GM08714 (cell line): Measurements from ENCODE around the gene ZNF780B.

ENCODE experiments used
- H3K4me3 ChIP-seq: fragments of 200-500 bp; sonication (Bioruptor generic); 2 replicates; pipeline ENCODE4 v1.5.1; 2014; ENCODE audit warnings: mild to moderate bottlenecking, low read length, inconsistent platforms
- ZNF274 ChIP-seq: IDR thresholded peaks from 2 replicates; pipeline ENCODE4 v1.6.1; 2012; ENCODE audit warnings: mild to moderate bottlenecking, low read depth, low read length

The ZNF780B gene

DNA sequence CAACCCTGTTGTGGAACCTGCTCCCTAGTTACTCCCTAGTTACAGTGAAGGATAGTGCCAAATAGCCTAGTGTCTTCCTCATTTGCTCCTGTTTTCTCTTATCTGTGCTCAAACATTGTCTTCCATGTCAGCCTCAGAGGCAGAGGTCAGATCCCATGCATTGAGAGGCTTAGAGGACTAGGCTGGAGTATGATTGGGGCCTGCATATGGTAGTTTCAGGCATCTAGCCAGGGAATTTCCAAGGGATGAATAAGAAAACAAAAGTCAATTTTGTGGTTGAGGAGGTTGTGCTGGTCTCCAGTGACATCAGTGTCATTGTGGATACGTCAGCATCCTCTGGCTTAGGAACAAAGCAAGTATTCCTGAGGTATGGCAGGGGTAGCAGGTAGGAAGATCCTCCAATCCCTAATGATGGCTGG is 49.7 kb downstream of the ZNF780B start:
- H3K4me3 ChIP-seq, result no peak overlapping the region
- TF ChIP-seq ZNF274, result no peak

DNA sequence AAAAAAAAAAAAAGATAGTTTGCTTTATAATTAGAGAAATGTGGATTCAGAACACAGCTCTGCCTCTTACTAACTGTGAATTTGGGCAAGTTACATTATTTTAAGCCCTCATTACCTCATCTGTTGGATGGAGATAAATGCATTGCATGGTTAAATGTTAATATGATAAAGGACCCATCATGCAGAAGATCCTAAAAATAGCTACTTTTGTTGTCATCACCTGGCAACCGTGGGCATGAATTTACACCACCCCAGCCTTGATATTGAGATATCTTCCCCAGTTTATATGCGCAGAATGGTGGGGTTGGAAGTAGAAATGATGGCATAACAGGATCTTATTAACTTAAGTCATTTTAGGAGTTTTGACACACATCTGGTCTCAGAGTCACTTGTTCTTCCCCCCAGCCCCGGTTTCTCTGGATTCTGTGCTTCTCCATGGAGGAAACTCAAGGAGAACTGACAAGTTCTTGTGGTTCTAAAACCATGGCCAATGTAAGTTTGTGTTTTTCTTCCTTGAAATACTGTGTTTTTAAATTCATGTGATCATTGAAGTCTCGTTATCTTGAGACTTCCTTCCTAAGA is 50.2 kb downstream of the ZNF780B start:
- no peak for TF ChIP-seq ZNF274
- H3K4me3 ChIP-seq, result no peak overlapping the region

DNA sequence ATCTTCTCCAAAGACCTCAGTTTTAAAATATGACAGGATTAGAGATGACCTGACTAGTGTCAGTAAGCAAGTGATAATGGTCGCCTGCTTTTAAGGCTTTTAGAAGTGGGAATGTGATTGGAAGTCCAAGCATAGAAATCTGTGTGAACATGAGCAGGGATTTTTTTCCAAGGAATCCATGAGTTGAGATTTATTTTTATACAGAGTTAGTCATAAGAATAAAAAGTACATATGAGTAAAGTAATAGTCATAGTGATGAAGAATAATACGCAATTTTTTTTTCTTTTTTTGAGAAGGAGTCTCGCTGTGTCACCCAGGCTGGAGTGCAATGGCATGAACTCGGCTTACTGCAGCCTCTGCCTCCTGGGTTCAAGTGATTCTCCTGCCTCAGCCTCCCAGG is 57.5 kb downstream of the ZNF780B start:
- H3K4me3 ChIP-seq, result no peak overlapping the region
- TF ChIP-seq ZNF274, result no peak

DNA sequence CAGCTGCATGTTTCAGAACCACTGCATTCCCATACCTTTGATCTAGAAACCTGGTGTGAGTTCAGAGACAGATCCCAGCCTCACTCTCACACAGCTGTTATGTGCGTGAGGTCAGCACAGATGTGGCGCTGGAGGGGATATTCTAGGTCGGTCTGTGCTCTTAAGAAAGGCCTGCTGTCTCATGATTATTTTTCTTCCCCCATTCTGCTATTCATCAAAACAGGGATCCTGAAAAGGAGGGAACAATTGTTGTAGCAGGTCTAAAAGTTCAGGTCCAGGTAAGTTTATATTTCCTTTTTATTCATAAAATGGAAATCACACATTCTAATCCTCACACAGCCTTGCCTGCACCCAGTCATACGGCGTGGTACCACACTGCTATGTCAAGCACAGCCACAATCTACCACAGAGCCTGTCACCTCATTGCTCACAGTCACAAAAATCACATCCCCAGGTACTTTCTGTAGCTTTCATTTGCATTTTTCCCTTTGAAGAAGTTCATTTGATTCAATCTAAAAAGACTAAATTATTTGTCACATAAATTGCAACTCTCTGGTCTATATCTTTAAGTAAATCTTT is 58.3 kb downstream of the ZNF780B start:
- no peak for TF ChIP-seq ZNF274

DNA sequence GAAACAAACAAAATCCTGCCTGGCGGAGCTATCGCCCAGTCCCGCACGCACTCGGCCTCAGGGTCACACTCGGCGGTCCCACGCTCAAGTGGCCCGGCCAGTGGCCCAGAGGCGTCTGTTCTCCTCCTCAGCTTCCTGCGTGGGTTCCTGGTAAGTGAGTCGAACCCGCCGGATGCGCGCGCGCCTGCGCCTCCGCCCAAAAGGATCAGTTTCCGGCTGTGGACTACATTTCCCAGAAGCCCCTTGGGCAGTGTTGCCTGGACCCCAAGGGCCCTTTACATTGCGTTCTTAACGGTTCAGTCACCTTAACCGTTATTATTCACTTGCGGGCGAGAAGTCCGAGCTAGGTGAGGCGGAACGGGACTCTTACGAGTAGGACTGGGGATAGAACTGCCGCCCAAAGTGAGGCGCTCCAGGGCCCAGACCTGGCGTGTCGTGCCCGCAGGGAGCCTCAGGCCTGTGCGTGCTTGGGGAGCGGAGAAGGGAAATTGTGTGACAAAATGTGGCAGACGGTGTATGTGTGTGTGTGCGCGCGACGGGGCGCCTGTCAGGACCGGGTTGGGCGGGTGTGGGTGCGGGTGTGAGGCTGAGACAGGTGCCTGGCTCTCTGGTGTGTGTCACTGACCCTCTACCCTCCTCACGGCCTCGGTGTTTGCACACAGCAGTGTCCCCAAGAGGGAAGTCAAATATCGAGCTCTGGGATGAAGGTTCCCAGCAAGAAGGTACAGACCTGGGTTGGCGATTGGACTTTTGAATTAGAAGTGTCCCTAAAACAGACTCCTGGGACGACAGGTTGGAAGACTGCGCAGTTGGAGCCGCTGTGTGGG is 59.0 kb downstream of the ZNF780B start, which contains the start of gene ZNF546:
Gene ZNF546, plus strand, starts transcription at position 250 of the 827 bp plus-strand sequence. CDS start 1,267 bp downstream, outside the sequence.
- no peak for TF ChIP-seq ZNF274
- H3K4me3 ChIP-seq, result peak within 1 kb of the TSS; percentile 99

More for the DNA sequence above, 58.3 kb downstream of the ZNF780B start:
- peak overlapping the region; percentile 99 for H3K4me3 ChIP-seq

DNA sequence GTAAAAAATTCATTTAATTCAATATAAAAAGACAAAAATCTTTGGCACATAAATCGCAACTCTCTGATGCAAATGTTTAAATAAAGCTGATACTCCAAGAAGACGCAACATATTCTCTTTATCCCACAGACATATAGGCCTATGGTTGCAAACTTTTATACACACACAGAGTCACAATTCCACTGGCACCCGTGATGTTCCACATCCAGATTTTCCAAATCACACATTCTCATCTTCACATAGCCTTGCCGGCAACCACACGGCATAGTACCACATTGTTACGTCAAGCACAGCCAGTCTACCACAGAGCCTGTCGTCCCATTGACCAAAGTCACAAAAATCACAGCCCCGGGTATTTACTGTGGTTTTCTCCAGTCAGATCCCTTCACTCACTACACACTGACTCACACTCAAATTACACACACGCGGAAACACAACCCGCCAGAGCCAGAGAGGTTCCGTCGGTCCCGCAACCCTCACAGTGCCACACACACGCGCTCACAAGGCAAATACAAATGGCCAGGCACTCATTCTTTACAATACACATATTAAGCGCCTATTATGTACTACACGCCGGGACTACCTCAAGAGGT is 59.7 kb downstream of the ZNF780B start:
- H3K4me3 ChIP-seq, result peak overlapping the region; percentile 99
- no peak for TF ChIP-seq ZNF274

DNA sequence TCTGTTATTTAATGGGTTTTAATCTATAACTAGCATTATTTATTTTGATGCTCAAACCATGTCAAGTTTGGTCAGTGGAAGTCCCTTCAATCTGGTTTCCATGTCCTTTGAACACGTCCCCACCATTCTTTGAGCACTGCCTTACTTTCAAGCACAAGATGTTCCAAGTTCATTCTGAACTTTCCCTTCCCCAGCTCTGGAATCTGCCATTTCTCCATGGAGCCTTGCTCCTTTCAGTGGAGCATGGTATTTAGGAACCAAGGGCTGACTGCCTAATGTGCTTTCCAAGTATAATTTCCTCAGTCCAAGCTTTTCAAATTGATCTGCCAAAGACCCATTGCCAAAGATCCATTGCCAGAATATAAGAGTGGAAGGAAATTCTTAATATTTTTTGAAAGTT is 60.2 kb downstream of the ZNF780B start:
- H3K4me3 ChIP-seq, result peak overlapping the region; percentile 99
- no peak for TF ChIP-seq ZNF274

DNA sequence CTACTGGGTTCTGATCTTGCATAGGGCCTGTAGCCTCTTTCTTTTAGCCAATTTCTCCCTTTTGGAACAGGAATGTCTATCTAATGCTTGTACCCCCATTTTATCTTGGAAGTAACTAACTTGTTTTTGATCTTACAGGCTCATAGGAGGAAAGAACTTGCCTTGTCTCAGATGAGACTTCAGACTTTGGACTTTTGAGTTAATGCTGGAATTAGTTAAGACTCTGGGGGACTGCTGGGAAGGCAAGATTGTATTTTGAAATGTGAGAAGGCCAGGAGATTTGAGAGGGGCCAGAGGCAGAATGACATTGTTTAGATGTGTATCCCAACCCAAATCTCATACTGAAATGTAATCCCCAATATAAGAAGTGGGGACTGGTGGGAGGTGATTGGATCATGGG is 61.7 kb downstream of the ZNF780B start:
- H3K4me3 ChIP-seq, result no peak overlapping the region
- no peak for TF ChIP-seq ZNF274

DNA sequence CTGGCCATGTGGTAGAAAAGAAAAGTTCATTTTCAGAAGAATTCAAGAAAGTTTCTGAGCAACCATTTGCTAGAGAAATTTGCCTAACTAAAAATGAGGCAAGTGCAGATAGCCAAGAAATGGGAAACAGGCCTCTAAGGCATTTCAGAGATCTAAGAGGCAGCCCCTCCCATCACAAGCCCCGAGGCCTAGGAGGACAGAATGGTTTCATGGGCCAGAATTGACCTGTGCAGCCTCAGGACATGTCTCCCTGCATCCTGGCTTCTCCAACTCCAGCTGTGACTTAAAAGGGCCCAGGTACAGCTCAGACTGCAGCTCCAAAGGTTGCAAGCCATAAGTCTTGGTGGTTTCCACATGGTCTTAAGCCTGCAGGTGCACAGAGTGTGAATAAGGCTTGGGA is 62.4 kb downstream of the ZNF780B start:
- H3K4me3 ChIP-seq, result no peak overlapping the region
- no peak for TF ChIP-seq ZNF274

DNA sequence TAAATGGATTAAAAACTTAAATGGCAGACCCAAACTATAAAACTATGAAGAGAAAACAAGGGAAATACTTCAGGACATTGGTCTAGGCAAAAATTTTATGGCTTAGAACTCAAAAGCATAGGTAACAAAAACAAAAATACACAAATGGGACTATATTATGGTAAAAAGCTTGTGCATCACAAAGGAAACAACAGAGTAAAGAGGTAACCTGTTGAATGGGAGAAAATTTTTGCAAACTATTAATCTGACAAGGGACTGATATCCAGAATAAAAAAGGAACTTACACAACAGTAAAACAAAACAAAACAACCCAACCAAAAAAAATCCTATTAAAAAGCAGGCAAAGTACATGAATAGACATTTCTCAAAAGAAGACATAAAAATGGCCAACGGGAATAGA is 68.4 kb downstream of the ZNF780B start:
- no peak for TF ChIP-seq ZNF274
- no peak overlapping the region for H3K4me3 ChIP-seq

DNA sequence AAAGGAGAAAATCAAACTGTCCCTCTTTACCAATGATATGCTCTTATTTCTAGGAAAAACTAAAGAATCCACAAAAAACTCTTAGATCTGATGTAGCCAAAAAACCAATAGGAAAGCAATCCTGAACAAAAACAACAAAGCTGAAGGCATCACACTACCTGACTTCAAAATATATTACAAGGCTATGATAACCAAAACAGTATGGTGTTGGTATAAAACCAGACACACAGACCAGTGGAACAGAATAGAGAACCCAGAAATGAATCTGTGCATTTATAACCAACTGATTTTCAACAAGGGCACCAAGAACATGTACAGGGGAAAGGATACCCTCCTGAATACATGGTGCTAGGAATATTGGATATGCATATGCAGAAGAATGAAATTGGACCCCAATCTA is 68.9 kb downstream of the ZNF780B start:
- no peak overlapping the region for H3K4me3 ChIP-seq
- no peak for TF ChIP-seq ZNF274

DNA sequence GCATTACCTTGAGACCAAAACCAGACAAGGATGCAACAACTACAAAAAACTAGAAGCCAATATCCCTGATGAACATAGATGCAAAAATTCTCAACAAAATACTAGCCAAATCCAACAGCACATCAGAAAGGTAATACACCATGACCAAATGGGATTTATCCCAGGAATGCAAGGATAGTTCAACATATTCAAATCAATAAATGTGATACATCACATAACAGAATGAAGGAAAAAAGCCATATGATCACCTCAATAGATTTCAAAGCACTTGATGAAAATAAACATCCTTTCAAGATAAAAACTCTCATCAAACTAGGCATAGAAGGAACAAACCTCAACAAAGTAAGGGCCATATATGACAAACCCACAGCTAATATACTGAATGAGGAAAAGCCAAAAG is 69.4 kb downstream of the ZNF780B start:
- no peak overlapping the region for H3K4me3 ChIP-seq
- no peak for TF ChIP-seq ZNF274

DNA sequence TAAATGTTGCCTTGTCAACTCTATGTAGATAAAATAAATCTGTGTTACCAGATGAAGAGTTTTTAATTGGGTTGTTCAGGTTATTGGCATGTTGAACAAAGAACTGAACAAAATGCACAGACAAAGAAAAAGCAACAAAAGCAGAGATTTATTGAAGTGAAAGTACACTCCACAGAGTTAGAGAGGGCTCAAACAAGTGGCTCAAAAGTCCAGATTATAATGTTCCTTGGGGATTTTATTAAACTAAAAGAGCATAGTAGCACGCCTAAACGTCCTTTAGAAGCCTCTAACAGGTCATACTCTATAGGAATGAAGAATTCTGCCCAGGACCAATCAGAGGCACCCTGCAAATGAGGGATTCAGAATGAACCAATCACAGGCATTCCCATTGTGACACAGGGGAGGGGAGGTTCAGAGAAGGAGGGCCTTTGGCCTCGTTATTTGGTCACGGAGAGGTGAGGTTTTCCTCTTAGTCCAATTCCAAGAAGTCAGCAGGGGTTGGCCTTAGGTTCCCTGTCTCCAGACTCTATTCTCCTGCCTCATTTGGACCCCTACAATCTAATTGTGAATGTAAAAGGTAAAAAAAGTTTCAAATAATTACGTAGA is 72.2 kb downstream of the ZNF780B start:
- TF ChIP-seq ZNF274, result no peak
- no peak overlapping the region for H3K4me3 ChIP-seq

DNA sequence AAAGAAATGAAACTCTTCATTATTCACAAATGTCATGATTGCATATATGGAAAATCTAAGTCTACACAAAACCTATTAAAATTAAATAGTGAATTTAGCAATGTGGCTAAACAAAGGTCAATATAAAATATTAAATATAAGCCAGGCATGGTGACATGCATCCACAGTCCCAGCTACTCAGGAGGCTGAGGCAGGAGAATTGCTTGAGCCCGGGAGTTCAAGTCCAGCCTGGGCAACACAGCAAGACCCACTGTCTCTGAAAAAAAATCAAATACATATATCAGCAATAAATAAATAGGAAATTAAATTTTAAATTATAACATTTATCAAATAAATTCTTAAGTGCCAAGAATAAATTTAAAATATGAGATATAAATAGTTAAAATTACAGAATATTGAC is 73.1 kb downstream of the ZNF780B start:
- no peak overlapping the region for H3K4me3 ChIP-seq
- TF ChIP-seq ZNF274, result no peak
